Measurements from ENCODE around the gene TMEM212. TPM values are rescaled to one million over a fixed set of nuclear protein-coding genes. Genes with fewer than 3 reads are reported as not detected.
A peak's percentile ranks its signal among the peaks of the same experiment; 100 is the strongest.

The TMEM212 gene
- total RNA-seq, 1 donor from 2014 or later, result not detected

GRCh38 chr3:171879472-171879871 is 36.3 kb downstream of the TMEM212 start:
- no peaks in the 10 kb centered on the region for H3K36me3 Mint-ChIP-seq (ENCODE audit: unreplicated experiment)
- no peaks in the 10 kb centered on the region for H3K9me3 Mint-ChIP-seq (ENCODE audit: unreplicated experiment)
- H3K4me1 Mint-ChIP-seq (ENCODE audit: unreplicated experiment), result peaks cover 64% of the 10 kb centered on the region
- peak overlapping the region; percentile 37 for H3K27ac Mint-ChIP-seq (ENCODE audit: unreplicated experiment)
- H3K4me3 Mint-ChIP-seq (ENCODE audit: unreplicated experiment), result no peak overlapping the region
- no peak for TF ChIP-seq CTCF (IDR thresholded peaks at IDR 0.05)
- no peaks in the 10 kb centered on the region for H3K27me3 Mint-ChIP-seq (ENCODE audit: unreplicated experiment)
- DNase-seq (ENCODE audit: extremely low spot score, unreplicated experiment), result no peak

GRCh38 chr3:171880101-171880870 is 37.1 kb downstream of the TMEM212 start:
- H3K36me3 Mint-ChIP-seq (ENCODE audit: unreplicated experiment), result no peaks in the 10 kb centered on the region
- no peak overlapping the region for H3K4me3 Mint-ChIP-seq (ENCODE audit: unreplicated experiment)
- no peak for TF ChIP-seq CTCF (IDR thresholded peaks at IDR 0.05)
- DNase-seq (ENCODE audit: extremely low spot score, unreplicated experiment), result no peak
- H3K4me1 Mint-ChIP-seq (ENCODE audit: unreplicated experiment), result peaks cover 56% of the 10 kb centered on the region
- no peak overlapping the region for H3K27ac Mint-ChIP-seq (ENCODE audit: unreplicated experiment)
- H3K27me3 Mint-ChIP-seq (ENCODE audit: unreplicated experiment), result no peaks in the 10 kb centered on the region
- H3K9me3 Mint-ChIP-seq (ENCODE audit: unreplicated experiment), result no peaks in the 10 kb centered on the region

GRCh38 chr3:171881251-171881650 is 38.1 kb downstream of the TMEM212 start:
- H3K4me3 Mint-ChIP-seq (ENCODE audit: unreplicated experiment), result no peak overlapping the region
- H3K27me3 Mint-ChIP-seq (ENCODE audit: unreplicated experiment), result no peaks in the 10 kb centered on the region
- TF ChIP-seq CTCF (IDR thresholded peaks at IDR 0.05), result no peak
- H3K9me3 Mint-ChIP-seq (ENCODE audit: unreplicated experiment), result no peaks in the 10 kb centered on the region
- H3K27ac Mint-ChIP-seq (ENCODE audit: unreplicated experiment), result no peak overlapping the region
- no peaks in the 10 kb centered on the region for H3K36me3 Mint-ChIP-seq (ENCODE audit: unreplicated experiment)
- no peak for DNase-seq (ENCODE audit: extremely low spot score, unreplicated experiment)
- peaks cover 46% of the 10 kb centered on the region for H3K4me1 Mint-ChIP-seq (ENCODE audit: unreplicated experiment)

GRCh38 chr3:171883257-171883892 is 40.2 kb downstream of the TMEM212 start:
- Mint-ChIP-seq H3K27ac (ENCODE audit: unreplicated experiment) (no peak overlapping the region), H3K9me3 (ENCODE audit: unreplicated experiment) (no peaks in the 10 kb centered on the region), H3K36me3 (ENCODE audit: unreplicated experiment) (no peaks in the 10 kb centered on the region), H3K4me1 (ENCODE audit: unreplicated experiment) (peaks cover 28% of the 10 kb centered on the region), H3K27me3 (ENCODE audit: unreplicated experiment) (no peaks in the 10 kb centered on the region), H3K4me3 (ENCODE audit: unreplicated experiment) (no peak overlapping the region)
- DNase-seq (ENCODE audit: extremely low spot score, unreplicated experiment), result no peak
- no peak for TF ChIP-seq CTCF (IDR thresholded peaks at IDR 0.05)

- no peak overlapping the region for H3K27ac Mint-ChIP-seq (ENCODE audit: unreplicated experiment)
These were observed 40.7 kb downstream of the TMEM212 start for GRCh38 chr3:171883893-171884279.

More at GRCh38 chr3:171883893-171884279, 40.7 kb downstream of the TMEM212 start:
- H3K9me3 Mint-ChIP-seq (ENCODE audit: unreplicated experiment), result no peaks in the 10 kb centered on the region
- peaks cover 23% of the 10 kb centered on the region for H3K4me1 Mint-ChIP-seq (ENCODE audit: unreplicated experiment)
- no peak for DNase-seq (ENCODE audit: extremely low spot score, unreplicated experiment)
- H3K36me3 Mint-ChIP-seq (ENCODE audit: unreplicated experiment), result no peaks in the 10 kb centered on the region
- H3K27me3 Mint-ChIP-seq (ENCODE audit: unreplicated experiment), result no peaks in the 10 kb centered on the region
- TF ChIP-seq CTCF (IDR thresholded peaks at IDR 0.05), result no peak
- H3K4me3 Mint-ChIP-seq (ENCODE audit: unreplicated experiment), result no peak overlapping the region
